ENCODE data around the gene TMED1.

GRCh38 chr19:10852941-10853340 is 16.9 kb upstream of the TMED1 start:
- TF ChIP-seq MEF2A (IDR thresholded peaks at IDR 0.05; ENCODE audit: control insufficient read depth, low read depth, low read length) (no peak), HDAC6 (IDR thresholded peaks at IDR 0.05; ENCODE audit: low read depth, low read length) (no peak)

Data from K562 (cell line).